C4-2B (cell line): ENCODE results near the gene CRLF1.

Experiments used
- CTCF ChIP-seq: fragments of 450-650 bp; conservative IDR thresholded peaks from 2 replicates; pipeline ENCODE4 v1.5.1; 2017; ENCODE audit warnings: mild to moderate bottlenecking
- ZFX ChIP-seq: fragments of 450-650 bp; IDR thresholded peaks from 2 replicates; pipeline ENCODE4 v1.6.1; 2017

DNA sequence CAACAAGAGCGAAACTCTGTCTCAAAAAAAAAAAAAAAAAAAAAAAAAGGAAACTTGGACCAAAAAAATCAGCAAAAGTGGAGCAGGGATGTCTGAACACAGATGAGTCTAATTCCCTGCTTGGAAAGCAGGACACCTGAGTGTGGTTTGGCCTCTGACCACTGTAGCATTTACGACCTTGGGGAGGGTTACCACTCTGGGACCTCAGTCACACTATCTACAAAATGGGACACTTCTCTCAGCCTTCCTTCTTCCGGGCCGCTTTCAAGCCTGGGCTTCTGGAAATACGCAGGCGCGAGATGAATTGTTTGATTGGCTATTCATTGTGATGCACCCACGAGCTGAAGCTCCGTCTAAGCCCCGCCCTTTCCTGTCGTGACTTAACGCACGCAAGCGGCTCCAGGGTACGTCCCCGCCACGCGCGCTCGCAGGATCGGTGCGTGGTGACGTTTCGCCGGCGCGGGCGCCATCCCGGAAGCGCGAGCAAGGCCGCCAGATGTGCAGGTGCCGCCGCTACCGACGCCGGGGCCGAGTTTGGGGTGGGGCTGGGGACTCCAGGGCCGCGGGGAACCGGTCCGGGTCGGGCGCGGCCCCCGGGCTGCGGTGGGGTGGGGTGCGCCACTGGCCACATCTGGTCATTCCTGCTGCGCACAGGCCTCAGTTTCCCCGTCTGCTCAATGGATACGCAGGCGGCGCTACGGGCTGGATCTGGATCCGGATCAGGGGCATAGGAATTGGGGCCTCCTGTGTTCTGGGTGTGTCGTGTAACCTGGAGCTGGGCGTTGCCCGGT, 49.0 kb downstream of the CRLF1 start, which contains the start of gene KXD1:
- TF ChIP-seq CTCF, result no peak
- peak; percentile 44; the same call in 1 of the 2 replicates for TF ChIP-seq ZFX
